K562 (cell line): ENCODE measurements around the gene NECAB3. TPM values are rescaled to one million over a fixed set of nuclear protein-coding genes. Genes with fewer than 3 reads are reported as not detected.

ENCODE experiments used
- BRD4 ChIP-seq: fragments of 200-600 bp; sonication (generic); IDR thresholded peaks from 2 replicates; pipeline ENCODE4 v1.6.1; 2017; ENCODE audit warnings: inconsistent platforms
- HNRNPL ChIP-seq: fragments of 200-400 bp; formaldehyde crosslinking; IDR thresholded peaks from 2 replicates; pipeline ENCODE4 v1.6.1; 2017; ENCODE audit warnings: low read depth, mild to moderate bottlenecking, low read length
- KLF1 ChIP-seq: fragments of 450-650 bp; IDR thresholded peaks from 2 replicates; pipeline ENCODE4 v1.6.1; 2016; ENCODE audit warnings: missing genetic modification characterization, missing compliant biosample characterization
- PHB ChIP-seq: fragments of 250-450 bp; sonication (Bioruptor Pico); IDR thresholded peaks from 2 replicates; pipeline ENCODE4 v1.5.0; 2021
- SIN3A ChIP-seq, 2 experiments: fragments of 150-350 bp in 1 of 2; IDR thresholded peaks; 2 replicates each; pipeline ENCODE4 v1.6.1; 2011 to 2016; ENCODE audit warnings: borderline replicate concordance in 2 of 2, low read depth in 2 of 2, low read length in 2 of 2, mild to moderate bottlenecking in 2 of 2, moderate library complexity in 2 of 2; ENCODE audit not compliant: control insufficient read depth in 1 of 2
- SP1 ChIP-seq: sonication (generic); formaldehyde crosslinking; IDR thresholded peaks from 2 replicates; pipeline ENCODE4 v1.8.1; 2022; ENCODE audit warnings: mild to moderate bottlenecking, missing genetic modification reagents
- ZKSCAN1 ChIP-seq: fragments of 150-350 bp; IDR thresholded peaks from 2 replicates; pipeline ENCODE4 v1.6.1; 2016; ENCODE audit warnings: low read depth, low read length
- ZNF282 ChIP-seq: sonication (generic); formaldehyde crosslinking; IDR thresholded peaks from 2 replicates; pipeline ENCODE4 v1.8.1; 2023; ENCODE audit warnings: missing genetic modification reagents
- ZNF695 ChIP-seq: fragments of 450-650 bp; formaldehyde crosslinking; IDR thresholded peaks from 2 replicates; pipeline ENCODE4 v1.4.0; 2020; ENCODE audit warnings: mild to moderate bottlenecking, moderate library complexity
- polyA plus RNA-seq, 8 experiments: library from polyadenylated mRNA; depleted of rRNA in 4 of 8; stranded (reverse) in 5 of 8; unstranded in 3 of 8; fragments of >200 nt; fragmentation: Nextera tagmentation in 2 of 8; fragmentation: Illumina TruSeq in 1 of 8; extraction: Ambion mirVana in 2 of 8; extraction: Trizol in 1 of 8; gene quantifications; 2 replicates each; pipeline versions ENCODE4 v1.2.1 to v1.2.3, GENCODE V29; 2011 to 2014; ENCODE audit warnings: inconsistent platforms in 1 of 8, missing spikeins in 1 of 8
- total RNA-seq, 7 experiments: library from RNA; depleted of rRNA in 6 of 7; stranded (reverse); fragments of >200 nt in 6 of 7; fragmentation: Illumina TruSeq in 2 of 7; extraction: Trizol in 2 of 7; gene quantifications; 2 replicates each; pipeline versions ENCODE4 v1.2.1 to v1.2.3, GENCODE V29; 2011 to 2021; ENCODE audit warnings: low replicate concordance in 1 of 7
- TF ChIP-seq, protein P1 (sequence below): fragments of 200-800 bp; sonication (Bioruptor generic); IDR thresholded peaks from 2 replicates; pipeline ENCODE4 v1.6.1; 2017; ENCODE audit warnings: missing genetic modification characterization, missing compliant biosample characterization
- TF ChIP-seq, protein P2 (sequence below): fragments of 250-450 bp; sonication (Bioruptor Pico); IDR thresholded peaks from 2 replicates; pipeline ENCODE4 v1.4.0; 2020; ENCODE audit warnings: borderline replicate concordance
- TF ChIP-seq, protein P3 (sequence below): IDR thresholded peaks from 2 replicates; pipeline ENCODE4 v1.6.1; 2016; ENCODE audit warnings: missing genetic modification characterization, missing compliant biosample characterization
- TF ChIP-seq, protein P4 (sequence below): sonication (generic); formaldehyde crosslinking; IDR thresholded peaks from 2 replicates; pipeline ENCODE4 v1.5.0; 2020; ENCODE audit warnings: missing genetic modification reagents
- TF ChIP-seq, protein P5 (sequence below): sonication (generic); formaldehyde crosslinking; IDR thresholded peaks from 2 replicates; pipeline ENCODE4 v1.8.1; 2023; ENCODE audit warnings: missing genetic modification reagents, mild to moderate bottlenecking, borderline replicate concordance
- TF ChIP-seq, protein P6 (sequence below): fragments of 450-650 bp; IDR thresholded peaks from 2 replicates; pipeline ENCODE4 v1.6.1; 2018; ENCODE audit warnings: mild to moderate bottlenecking, low read depth; ENCODE audit not compliant: partially characterized antibody

NECAB3 gene
- total and polyA plus RNA-seq, 9 of the 15 experiments (the other 6 are each of a cell fraction or from before 2014, with no cell fraction given): 0.94 to 63.3 (median 31.5) TPM

DNA sequence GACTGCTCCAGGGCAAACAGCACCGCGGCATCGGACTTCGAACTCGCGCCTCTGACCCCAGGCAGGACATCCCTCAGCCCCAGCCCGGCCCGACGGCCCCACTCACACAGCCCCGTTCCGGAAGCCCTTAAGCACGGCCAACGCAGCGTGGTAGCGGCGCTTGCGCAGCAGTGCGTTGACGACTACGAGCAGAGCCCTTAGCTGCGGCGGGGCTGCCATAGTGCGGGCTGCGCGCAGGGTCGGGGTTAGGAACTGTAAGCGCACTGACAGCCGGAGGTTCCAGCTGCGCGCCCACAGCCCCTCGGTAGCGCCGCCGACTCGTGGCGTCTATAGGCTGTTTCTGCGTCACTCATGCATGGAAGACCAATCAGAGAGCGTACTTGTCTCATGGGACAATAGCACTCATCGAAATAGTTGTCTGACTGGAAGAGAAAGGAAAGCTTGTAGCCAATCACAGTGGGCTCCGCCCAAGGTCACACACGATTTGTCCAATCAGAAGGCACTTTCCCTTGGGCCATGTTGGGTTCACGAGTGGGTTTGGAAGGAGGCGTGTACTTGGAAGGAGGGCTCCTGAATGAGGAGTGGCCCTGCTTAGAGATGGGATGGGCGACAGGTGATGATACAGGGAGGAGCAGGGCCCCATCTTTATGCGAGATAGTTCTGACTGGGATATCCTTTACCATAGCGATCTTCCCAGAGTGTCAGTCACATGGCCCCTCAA, 45.9 kb upstream of the NECAB3 start, which contains the start of gene PXMP4 (continued):
- TF ChIP-seq SP1: peak; percentile 83
- TF ChIP-seq BRD4: no peak
- TF ChIP-seq, protein P1, sequence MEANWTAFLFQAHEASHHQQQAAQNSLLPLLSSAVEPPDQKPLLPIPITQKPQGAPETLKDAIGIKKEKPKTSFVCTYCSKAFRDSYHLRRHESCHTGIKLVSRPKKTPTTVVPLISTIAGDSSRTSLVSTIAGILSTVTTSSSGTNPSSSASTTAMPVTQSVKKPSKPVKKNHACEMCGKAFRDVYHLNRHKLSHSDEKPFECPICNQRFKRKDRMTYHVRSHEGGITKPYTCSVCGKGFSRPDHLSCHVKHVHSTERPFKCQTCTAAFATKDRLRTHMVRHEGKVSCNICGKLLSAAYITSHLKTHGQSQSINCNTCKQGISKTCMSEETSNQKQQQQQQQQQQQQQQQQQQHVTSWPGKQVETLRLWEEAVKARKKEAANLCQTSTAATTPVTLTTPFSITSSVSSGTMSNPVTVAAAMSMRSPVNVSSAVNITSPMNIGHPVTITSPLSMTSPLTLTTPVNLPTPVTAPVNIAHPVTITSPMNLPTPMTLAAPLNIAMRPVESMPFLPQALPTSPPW (CRISPR knock-in tag): peak; percentile 71
- TF ChIP-seq ZNF695 (CRISPR knock-in tag): no peak
- TF ChIP-seq, protein P2, sequence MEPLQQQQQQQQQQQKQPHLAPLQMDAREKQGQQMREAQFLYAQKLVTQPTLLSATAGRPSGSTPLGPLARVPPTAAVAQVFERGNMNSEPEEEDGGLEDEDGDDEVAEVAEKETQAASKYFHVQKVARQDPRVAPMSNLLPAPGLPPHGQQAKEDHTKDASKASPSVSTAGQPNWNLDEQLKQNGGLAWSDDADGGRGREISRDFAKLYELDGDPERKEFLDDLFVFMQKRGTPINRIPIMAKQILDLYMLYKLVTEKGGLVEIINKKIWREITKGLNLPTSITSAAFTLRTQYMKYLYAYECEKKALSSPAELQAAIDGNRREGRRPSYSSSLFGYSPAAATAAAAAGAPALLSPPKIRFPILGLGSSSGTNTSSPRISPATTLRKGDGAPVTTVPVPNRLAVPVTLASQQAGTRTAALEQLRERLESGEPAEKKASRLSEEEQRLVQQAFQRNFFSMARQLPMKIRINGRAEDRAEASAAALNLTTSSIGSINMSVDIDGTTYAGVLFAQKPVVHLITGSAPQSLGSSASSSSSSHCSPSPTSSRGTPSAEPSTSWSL (CRISPR knock-in tag): no peak
- no peak for TF ChIP-seq ZKSCAN1
- TF ChIP-seq, protein P3, sequence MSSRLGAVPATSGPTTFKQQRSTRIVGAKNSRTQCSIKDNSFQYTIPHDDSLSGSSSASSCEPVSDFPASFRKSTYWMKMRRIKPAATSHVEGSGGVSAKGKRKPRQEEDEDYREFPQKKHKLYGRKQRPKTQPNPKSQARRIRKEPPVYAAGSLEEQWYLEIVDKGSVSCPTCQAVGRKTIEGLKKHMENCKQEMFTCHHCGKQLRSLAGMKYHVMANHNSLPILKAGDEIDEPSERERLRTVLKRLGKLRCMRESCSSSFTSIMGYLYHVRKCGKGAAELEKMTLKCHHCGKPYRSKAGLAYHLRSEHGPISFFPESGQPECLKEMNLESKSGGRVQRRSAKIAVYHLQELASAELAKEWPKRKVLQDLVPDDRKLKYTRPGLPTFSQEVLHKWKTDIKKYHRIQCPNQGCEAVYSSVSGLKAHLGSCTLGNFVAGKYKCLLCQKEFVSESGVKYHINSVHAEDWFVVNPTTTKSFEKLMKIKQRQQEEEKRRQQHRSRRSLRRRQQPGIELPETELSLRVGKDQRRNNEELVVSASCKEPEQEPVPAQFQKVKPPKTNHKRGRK (tag): no peak
- no peak for TF ChIP-seq PHB (CRISPR knock-in tag)
- TF ChIP-seq, protein P4, sequence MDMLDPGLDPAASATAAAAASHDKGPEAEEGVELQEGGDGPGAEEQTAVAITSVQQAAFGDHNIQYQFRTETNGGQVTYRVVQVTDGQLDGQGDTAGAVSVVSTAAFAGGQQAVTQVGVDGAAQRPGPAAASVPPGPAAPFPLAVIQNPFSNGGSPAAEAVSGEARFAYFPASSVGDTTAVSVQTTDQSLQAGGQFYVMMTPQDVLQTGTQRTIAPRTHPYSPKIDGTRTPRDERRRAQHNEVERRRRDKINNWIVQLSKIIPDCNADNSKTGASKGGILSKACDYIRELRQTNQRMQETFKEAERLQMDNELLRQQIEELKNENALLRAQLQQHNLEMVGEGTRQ (CRISPR knock-in tag): no peak
- TF ChIP-seq, protein P5, sequence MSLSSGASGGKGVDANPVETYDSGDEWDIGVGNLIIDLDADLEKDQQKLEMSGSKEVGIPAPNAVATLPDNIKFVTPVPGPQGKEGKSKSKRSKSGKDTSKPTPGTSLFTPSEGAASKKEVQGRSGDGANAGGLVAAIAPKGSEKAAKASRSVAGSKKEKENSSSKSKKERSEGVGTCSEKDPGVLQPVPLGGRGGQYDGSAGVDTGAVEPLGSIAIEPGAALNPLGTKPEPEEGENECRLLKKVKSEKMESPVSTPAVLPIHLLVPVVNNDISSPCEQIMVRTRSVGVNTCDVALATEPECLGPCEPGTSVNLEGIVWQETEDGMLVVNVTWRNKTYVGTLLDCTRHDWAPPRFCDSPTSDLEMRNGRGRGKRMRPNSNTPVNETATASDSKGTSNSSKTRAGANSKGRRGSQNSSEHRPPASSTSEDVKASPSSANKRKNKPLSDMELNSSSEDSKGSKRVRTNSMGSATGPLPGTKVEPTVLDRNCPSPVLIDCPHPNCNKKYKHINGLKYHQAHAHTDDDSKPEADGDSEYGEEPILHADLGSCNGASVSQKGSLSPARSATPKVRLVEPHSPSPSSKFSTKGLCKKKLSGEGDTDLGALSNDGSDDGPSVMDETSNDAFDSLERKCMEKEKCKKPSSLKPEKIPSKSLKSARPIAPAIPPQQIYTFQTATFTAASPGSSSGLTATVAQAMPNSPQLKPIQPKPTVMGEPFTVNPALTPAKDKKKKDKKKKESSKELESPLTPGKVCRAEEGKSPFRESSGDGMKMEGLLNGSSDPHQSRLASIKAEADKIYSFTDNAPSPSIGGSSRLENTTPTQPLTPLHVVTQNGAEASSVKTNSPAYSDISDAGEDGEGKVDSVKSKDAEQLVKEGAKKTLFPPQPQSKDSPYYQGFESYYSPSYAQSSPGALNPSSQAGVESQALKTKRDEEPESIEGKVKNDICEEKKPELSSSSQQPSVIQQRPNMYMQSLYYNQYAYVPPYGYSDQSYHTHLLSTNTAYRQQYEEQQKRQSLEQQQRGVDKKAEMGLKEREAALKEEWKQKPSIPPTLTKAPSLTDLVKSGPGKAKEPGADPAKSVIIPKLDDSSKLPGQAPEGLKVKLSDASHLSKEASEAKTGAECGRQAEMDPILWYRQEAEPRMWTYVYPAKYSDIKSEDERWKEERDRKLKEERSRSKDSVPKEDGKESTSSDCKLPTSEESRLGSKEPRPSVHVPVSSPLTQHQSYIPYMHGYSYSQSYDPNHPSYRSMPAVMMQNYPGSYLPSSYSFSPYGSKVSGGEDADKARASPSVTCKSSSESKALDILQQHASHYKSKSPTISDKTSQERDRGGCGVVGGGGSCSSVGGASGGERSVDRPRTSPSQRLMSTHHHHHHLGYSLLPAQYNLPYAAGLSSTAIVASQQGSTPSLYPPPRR (CRISPR knock-in tag): no peak
- no peak for TF ChIP-seq HNRNPL
- TF ChIP-seq ZNF282 (CRISPR knock-in tag): no peak
- TF ChIP-seq KLF1: no peak
- TF ChIP-seq SIN3A (IDR thresholded peaks at IDR 0.05; ENCODE audit: borderline replicate concordance in 2 of 2, control insufficient read depth in 1 of 2, low read depth in 2 of 2, low read length in 2 of 2): peak in 1 of 2 experiments; percentile 94; a peak in 2 of 4 replicates
- TF ChIP-seq, protein P6, sequence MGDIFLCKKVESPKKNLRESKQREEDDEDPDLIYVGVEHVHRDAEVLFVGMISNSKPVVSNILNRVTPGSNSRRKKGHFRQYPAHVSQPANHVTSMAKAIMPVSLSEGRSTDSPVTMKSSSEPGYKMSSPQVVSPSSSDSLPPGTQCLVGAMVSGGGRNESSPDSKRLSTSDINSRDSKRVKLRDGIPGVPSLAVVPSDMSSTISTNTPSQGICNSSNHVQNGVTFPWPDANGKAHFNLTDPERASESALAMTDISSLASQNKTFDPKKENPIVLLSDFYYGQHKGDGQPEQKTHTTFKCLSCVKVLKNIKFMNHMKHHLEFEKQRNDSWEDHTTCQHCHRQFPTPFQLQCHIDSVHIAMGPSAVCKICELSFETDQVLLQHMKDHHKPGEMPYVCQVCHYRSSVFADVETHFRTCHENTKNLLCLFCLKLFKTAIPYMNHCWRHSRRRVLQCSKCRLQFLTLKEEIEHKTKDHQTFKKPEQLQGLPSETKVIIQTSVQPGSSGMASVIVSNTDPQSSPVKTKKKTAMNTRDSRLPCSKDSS: no peak
